ENCODE results near the gene CTIF. TPM values are rescaled to one million over a fixed set of nuclear protein-coding genes. Genes with fewer than 3 reads are reported as not detected.

The CTIF gene
- total and polyA plus RNA-seq, 2 donors, result 1.7 to 11.3 TPM

DNA sequence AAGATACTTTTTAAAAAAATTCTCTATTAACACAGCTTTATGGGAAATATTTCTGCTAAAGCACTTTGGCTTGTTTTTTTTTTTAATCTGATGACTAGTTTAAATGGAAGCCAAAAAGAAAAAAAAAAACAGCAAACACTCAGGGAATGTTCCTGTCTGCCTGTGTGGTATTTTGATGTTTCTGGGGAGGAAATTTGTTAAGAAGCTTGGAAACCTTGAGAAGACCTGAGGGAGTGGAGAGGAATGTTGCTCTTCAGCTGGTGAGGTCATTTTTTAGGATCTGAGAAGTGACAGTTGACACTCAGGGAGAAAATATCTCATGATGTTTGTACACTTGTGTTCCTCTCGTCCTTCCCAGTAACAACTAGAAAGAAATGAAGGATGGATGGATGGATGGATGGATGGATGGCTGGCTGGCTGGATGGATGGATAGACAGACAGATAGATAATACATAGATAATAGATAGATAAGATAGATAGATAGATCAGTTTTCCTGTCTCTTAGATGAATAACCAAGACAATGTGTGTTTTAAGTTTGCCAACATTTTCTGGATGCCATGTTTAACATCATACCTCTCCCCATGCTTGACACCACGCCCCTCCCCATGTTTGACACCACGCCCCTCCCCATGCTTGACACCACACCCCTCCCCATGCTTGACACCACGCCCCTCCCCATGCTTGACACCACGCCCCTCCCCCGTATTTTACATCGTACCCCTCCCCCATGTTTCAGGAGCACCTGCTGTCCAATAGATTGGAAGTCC lies 84.8 kb downstream of the CTIF start:
- Histone ChIP-seq H3K27ac (ENCODE audit: low read depth in 1 of 2, low read length in 1 of 2) (no peak overlapping the region), H3K4me1 (ENCODE audit: control insufficient read depth in 2 of 2, insufficient read depth in 2 of 2, low read length in 2 of 2) (peaks cover 2 to 24% of the 10 kb centered on the region in 2 donors), H3K36me3 (ENCODE audit: control insufficient read depth in 2 of 2, insufficient read depth in 2 of 2, low read length in 1 of 2) (no peaks in the 10 kb centered on the region), H3K4me3 (ENCODE audit: low read length in 2 of 2) (no peak overlapping the region), H3K9me3 (ENCODE audit: control insufficient read depth in 2 of 2, insufficient read depth in 1 of 2, low read length in 1 of 2) (no peaks in the 10 kb centered on the region), H3K27me3 (ENCODE audit: control insufficient read depth in 2 of 2, insufficient read depth in 1 of 2, low read length in 1 of 2) (no peaks in the 10 kb centered on the region)
- no peak for DNase-seq (ENCODE audit: low read depth in 6 of 9, low spot score in 9 of 9)
- WGBS, result 98% methylated on average over 7 of the region's 7 CpGs

DNA sequence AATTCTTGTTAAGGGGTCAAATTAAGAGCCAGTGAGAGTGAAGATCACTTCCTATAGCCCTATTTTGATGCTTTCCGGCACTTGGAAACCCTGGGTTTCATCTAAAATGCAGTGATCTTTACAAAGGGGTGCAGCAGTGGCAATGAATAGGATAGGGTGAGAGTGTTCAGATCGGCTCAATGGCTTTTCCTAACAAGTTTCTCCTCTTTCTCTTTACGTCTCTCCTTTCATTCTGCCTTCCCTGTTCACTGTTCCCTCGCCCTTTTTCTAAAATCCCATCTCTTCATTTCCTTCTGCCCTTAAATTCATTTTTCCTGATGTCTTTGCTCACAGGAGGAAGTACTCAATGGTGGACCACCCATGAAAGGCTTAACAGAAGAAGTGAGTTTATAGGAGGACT lies 86.0 kb downstream of the CTIF start:
- Histone ChIP-seq H3K9me3 (ENCODE audit: control insufficient read depth in 2 of 2, insufficient read depth in 1 of 2, low read length in 1 of 2) (no peaks in the 10 kb centered on the region), H3K4me1 (ENCODE audit: control insufficient read depth in 2 of 2, insufficient read depth in 2 of 2, low read length in 2 of 2) (peaks cover 2 to 17% of the 10 kb centered on the region in 2 donors), H3K4me3 (ENCODE audit: low read length in 2 of 2) (no peak overlapping the region), H3K27me3 (ENCODE audit: control insufficient read depth in 2 of 2, insufficient read depth in 1 of 2, low read length in 1 of 2) (no peaks in the 10 kb centered on the region), H3K27ac (ENCODE audit: low read depth in 1 of 2, low read length in 1 of 2) (no peak overlapping the region), H3K36me3 (ENCODE audit: control insufficient read depth in 2 of 2, insufficient read depth in 2 of 2, low read length in 1 of 2) (no peaks in the 10 kb centered on the region)
- no peak for DNase-seq (ENCODE audit: low read depth in 6 of 9, low spot score in 9 of 9)
- WGBS, result 97% methylated on average over 4 of the region's 4 CpGs

DNA sequence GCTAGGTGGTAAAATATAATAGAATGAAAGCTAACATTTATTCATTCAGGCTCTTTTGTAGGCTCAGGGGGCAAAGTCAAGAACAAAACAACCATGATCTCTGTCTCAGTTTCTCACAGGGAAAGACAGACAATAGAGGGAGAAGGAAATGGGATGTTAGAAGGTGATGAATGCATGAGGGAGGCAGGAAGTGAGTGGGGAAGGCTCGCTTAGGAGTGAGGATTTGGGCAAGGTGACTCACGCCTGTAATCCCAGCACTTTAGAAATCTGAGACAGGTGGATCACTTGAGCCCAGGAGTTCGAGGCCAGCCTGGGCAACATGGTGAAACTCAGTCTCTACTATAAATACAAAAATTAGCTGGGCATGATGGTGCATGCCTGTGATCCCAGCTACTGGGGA lies 88.4 kb downstream of the CTIF start:
- H3K9me3 ChIP-seq (ENCODE audit: control insufficient read depth in 2 of 2, insufficient read depth in 1 of 2, low read length in 1 of 2), result no peaks in the 10 kb centered on the region
- no peak overlapping the region for H3K27ac ChIP-seq (ENCODE audit: low read depth in 1 of 2, low read length in 1 of 2)
- 91% methylated on average over 3 of the region's 3 CpGs for WGBS
- no peak for DNase-seq (ENCODE audit: low read depth in 6 of 9, low spot score in 9 of 9)
- H3K27me3 ChIP-seq (ENCODE audit: control insufficient read depth in 2 of 2, insufficient read depth in 1 of 2, low read length in 1 of 2), result no peaks in the 10 kb centered on the region
- H3K36me3 ChIP-seq (ENCODE audit: control insufficient read depth in 2 of 2, insufficient read depth in 2 of 2, low read length in 1 of 2), result no peaks in the 10 kb centered on the region
- H3K4me1 ChIP-seq (ENCODE audit: control insufficient read depth in 2 of 2, insufficient read depth in 2 of 2, low read length in 2 of 2), result peaks cover 2 to 8% of the 10 kb centered on the region in 2 donors
- no peak overlapping the region for H3K4me3 ChIP-seq (ENCODE audit: low read length in 2 of 2)

DNA sequence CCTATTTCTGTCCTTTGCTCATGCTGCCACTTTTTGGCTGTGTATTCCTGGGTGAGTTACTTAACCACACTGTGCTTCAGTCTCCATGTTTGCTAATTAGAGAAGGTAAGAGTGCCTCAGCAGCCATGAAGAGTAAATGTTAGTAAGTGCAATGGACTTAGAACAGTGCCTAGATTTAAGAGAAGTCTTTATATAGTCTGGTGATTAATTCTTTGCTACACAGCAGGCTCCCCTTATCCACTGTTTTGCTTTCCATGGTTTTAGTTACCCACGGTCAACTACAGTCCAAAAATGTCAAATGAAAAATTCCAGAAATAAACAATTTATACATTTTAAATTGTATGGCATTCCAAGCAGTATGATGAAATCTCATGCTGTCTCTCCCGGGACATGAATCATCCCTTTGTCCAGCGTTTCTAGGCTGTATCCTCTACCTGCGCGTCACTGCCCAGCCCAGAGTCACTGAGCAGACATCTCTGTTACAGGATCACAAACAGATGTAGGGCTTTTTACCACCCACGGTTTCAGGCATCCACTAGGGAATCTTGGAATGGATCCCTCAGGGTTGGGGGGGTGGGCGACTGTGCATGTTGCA lies 91.0 kb downstream of the CTIF start:
- WGBS, result 94% methylated on average over 7 of the region's 7 CpGs
- DNase-seq (ENCODE audit: low read depth in 6 of 9, low spot score in 9 of 9), result no peak
- Histone ChIP-seq H3K9me3 (ENCODE audit: control insufficient read depth in 2 of 2, insufficient read depth in 1 of 2, low read length in 1 of 2) (no peaks in the 10 kb centered on the region), H3K36me3 (ENCODE audit: control insufficient read depth in 2 of 2, insufficient read depth in 2 of 2, low read length in 1 of 2) (no peaks in the 10 kb centered on the region), H3K4me3 (ENCODE audit: low read length in 2 of 2) (no peak overlapping the region), H3K27me3 (ENCODE audit: control insufficient read depth in 2 of 2, insufficient read depth in 1 of 2, low read length in 1 of 2) (no peaks in the 10 kb centered on the region), H3K4me1 (ENCODE audit: control insufficient read depth in 2 of 2, insufficient read depth in 2 of 2, low read length in 2 of 2) (no peaks in the 10 kb centered on the region), H3K27ac (ENCODE audit: low read depth in 1 of 2, low read length in 1 of 2) (no peak overlapping the region)

DNA sequence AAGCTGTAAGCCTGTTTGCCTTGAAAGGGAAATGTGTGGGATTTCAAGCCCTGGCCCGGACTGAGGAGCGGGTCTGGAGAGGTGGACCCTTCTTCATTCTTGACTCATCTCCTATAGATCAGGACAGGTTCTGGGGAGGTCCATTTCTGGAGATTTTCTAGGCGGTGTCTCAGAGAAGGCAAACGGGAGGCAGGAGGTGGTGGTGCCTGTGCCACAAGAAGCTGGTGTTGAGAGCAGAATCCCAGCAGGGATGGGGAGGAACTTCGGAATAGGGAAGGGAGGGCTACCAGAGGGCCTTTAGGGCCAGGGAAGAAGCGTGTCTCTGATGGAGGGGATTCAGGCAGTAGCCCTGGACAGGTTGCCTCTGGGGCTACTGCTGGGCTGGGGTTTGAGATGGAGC lies 93.0 kb downstream of the CTIF start:
- no peaks in the 10 kb centered on the region for H3K36me3 ChIP-seq (ENCODE audit: control insufficient read depth in 2 of 2, insufficient read depth in 2 of 2, low read length in 1 of 2)
- DNase-seq (ENCODE audit: low read depth in 6 of 9, low spot score in 9 of 9), result no peak
- no peaks in the 10 kb centered on the region for H3K4me1 ChIP-seq (ENCODE audit: control insufficient read depth in 2 of 2, insufficient read depth in 2 of 2, low read length in 2 of 2)
- no peaks in the 10 kb centered on the region for H3K9me3 ChIP-seq (ENCODE audit: control insufficient read depth in 2 of 2, insufficient read depth in 1 of 2, low read length in 1 of 2)
- 97% methylated on average over 6 of the region's 6 CpGs for WGBS
- H3K4me3 ChIP-seq (ENCODE audit: low read length in 2 of 2), result no peak overlapping the region
- no peaks in the 10 kb centered on the region for H3K27me3 ChIP-seq (ENCODE audit: control insufficient read depth in 2 of 2, insufficient read depth in 1 of 2, low read length in 1 of 2)
- H3K27ac ChIP-seq (ENCODE audit: low read depth in 1 of 2, low read length in 1 of 2), result no peak overlapping the region

DNA sequence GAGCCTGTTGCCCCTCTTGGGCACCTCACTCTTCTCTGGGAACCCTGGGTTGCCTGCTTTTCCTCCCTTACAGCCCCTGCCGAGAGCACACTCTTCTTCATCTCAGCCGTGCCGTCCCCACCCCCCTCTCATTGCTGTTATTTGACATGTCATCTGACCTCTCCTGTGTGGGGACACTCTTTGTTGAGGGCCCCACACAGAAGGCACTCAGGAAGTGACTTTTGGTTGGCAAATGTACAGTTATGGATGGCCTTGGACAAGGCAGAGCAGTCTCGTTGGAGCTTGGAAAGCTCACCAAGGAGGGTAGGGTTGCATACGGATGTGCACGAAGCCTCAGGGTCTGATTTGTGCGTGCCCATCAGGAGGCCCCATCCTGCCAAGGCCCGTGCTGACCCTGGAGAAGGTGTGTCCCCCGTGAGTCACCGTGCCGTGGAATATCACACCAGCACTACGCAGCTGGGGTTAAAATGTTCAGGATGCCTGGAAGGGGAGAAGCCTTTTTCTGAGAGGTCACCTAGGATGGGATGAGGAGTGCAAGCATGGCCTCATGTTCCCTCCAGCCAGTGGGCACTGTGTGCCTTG lies 93.9 kb downstream of the CTIF start:
- Histone ChIP-seq H3K4me1 (ENCODE audit: control insufficient read depth in 2 of 2, insufficient read depth in 2 of 2, low read length in 2 of 2) (no peaks in the 10 kb centered on the region), H3K36me3 (ENCODE audit: control insufficient read depth in 2 of 2, insufficient read depth in 2 of 2, low read length in 1 of 2) (no peaks in the 10 kb centered on the region), H3K4me3 (ENCODE audit: low read length in 2 of 2) (no peak overlapping the region), H3K27ac (ENCODE audit: low read depth in 1 of 2, low read length in 1 of 2) (no peak overlapping the region), H3K27me3 (ENCODE audit: control insufficient read depth in 2 of 2, insufficient read depth in 1 of 2, low read length in 1 of 2) (no peaks in the 10 kb centered on the region), H3K9me3 (ENCODE audit: control insufficient read depth in 2 of 2, insufficient read depth in 1 of 2, low read length in 1 of 2) (no peaks in the 10 kb centered on the region)
- no peak for DNase-seq (ENCODE audit: low read depth in 6 of 9, low spot score in 9 of 9)
- 96% methylated on average over 12 of the region's 12 CpGs for WGBS

DNA sequence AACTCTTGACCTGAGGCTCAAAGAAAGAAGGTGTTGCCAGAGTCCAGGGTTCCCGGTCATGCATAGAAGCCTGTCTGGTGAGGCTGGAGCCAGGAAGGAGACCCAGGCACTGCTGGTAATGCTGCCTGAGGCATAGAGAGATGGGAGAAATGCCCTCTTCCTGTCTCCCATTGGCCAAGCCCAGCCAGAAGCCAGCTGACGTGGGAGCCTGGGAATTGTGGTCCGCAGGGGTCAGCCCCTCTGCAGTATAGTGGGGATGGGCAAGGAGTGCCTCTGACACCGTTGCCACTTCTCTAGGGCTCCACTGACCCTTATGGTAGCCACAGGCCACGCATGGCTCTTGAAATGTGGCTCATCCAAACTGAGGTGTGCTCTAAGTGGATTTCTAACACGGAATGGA lies 95.7 kb downstream of the CTIF start:
- Histone ChIP-seq H3K36me3 (ENCODE audit: control insufficient read depth in 2 of 2, insufficient read depth in 2 of 2, low read length in 1 of 2) (no peaks in the 10 kb centered on the region), H3K27me3 (ENCODE audit: control insufficient read depth in 2 of 2, insufficient read depth in 1 of 2, low read length in 1 of 2) (no peaks in the 10 kb centered on the region), H3K27ac (ENCODE audit: low read depth in 1 of 2, low read length in 1 of 2) (no peak overlapping the region), H3K4me1 (ENCODE audit: control insufficient read depth in 2 of 2, insufficient read depth in 2 of 2, low read length in 2 of 2) (no peaks in the 10 kb centered on the region), H3K9me3 (ENCODE audit: control insufficient read depth in 2 of 2, insufficient read depth in 1 of 2, low read length in 1 of 2) (no peaks in the 10 kb centered on the region), H3K4me3 (ENCODE audit: low read length in 2 of 2) (no peak overlapping the region)
- 94% methylated on average over 6 of the region's 6 CpGs for WGBS
- DNase-seq (ENCODE audit: low read depth in 6 of 9, low spot score in 9 of 9), result no peak

DNA sequence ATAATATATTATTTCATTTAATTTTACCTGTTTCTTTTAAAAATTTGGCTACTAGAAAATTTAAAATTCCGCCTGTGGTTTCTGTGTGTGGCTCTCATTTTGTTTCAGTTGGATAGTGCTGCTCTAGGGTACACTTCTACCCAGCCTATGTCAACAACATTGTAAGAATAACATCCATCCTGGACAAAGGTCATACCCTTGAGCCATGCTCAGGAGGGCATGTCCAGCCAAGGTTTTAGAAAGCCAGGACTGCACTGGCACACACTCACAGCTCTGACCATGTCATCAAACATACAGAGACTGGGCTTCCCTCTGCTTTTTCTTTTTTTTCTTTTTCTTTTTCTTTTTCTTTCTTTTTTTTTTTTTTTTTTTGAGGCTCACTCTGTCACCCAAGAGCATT lies 96.1 kb downstream of the CTIF start:
- Histone ChIP-seq H3K27me3 (ENCODE audit: control insufficient read depth in 2 of 2, insufficient read depth in 1 of 2, low read length in 1 of 2) (no peaks in the 10 kb centered on the region), H3K27ac (ENCODE audit: low read depth in 1 of 2, low read length in 1 of 2) (no peak overlapping the region), H3K9me3 (ENCODE audit: control insufficient read depth in 2 of 2, insufficient read depth in 1 of 2, low read length in 1 of 2) (no peaks in the 10 kb centered on the region), H3K36me3 (ENCODE audit: control insufficient read depth in 2 of 2, insufficient read depth in 2 of 2, low read length in 1 of 2) (no peaks in the 10 kb centered on the region), H3K4me3 (ENCODE audit: low read length in 2 of 2) (no peak overlapping the region), H3K4me1 (ENCODE audit: control insufficient read depth in 2 of 2, insufficient read depth in 2 of 2, low read length in 2 of 2) (no peaks in the 10 kb centered on the region)
- 98% methylated on average over 1 of the region's 1 CpG for WGBS
- no peak for DNase-seq (ENCODE audit: low read depth in 6 of 9, low spot score in 9 of 9)

DNA sequence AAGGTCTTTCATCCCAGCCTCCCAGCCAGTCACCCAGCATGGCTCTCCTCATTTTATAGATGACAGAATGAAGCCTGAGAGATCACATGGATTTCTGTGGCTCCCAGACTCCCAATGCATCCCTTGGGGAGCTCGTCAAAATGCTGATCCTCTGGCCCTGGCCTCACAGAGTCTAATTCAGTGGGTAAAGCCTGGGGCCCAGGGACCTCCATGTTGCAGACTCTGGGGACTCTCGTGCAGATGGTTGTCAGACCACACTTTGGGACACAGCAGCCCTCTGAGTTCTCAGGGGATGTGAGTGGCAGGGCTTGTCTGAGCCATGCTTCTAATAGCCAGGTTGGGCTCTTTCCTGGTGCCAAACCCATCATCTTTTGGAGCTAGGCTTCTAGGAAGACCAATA lies 97.0 kb downstream of the CTIF start:
- DNase-seq (ENCODE audit: low read depth in 6 of 9, low spot score in 9 of 9), result no peak
- H3K36me3 ChIP-seq (ENCODE audit: control insufficient read depth in 2 of 2, insufficient read depth in 2 of 2, low read length in 1 of 2), result no peaks in the 10 kb centered on the region
- no peak overlapping the region for H3K4me3 ChIP-seq (ENCODE audit: low read length in 2 of 2)
- no peaks in the 10 kb centered on the region for H3K27me3 ChIP-seq (ENCODE audit: control insufficient read depth in 2 of 2, insufficient read depth in 1 of 2, low read length in 1 of 2)
- no peaks in the 10 kb centered on the region for H3K4me1 ChIP-seq (ENCODE audit: control insufficient read depth in 2 of 2, insufficient read depth in 2 of 2, low read length in 2 of 2)
- no peak overlapping the region for H3K27ac ChIP-seq (ENCODE audit: low read depth in 1 of 2, low read length in 1 of 2)
- WGBS, result 89% methylated on average over 2 of the region's 2 CpGs
- H3K9me3 ChIP-seq (ENCODE audit: control insufficient read depth in 2 of 2, insufficient read depth in 1 of 2, low read length in 1 of 2), result no peaks in the 10 kb centered on the region

All from thymus (tissue), 11 donors.